Heart left ventricle (tissue), 16 donors: ENCODE results near the gene GBP1. TPM values are rescaled to one million over a fixed set of nuclear protein-coding genes. Genes with fewer than 3 reads are reported as not detected.
"Not testable (repeated sequence)": the region's sequence is repeated elsewhere in the genome, so short reads cannot be mapped to it uniquely, and the experiment has no call there.

Source experiments
- ATAC-seq, 4 donors: fragments of 200-7000 bp; cut with Tn5 transposase; one replicate each; pipeline ENCODE4 v1.9.1; 2020 to 2022; ENCODE audit warnings: moderate library complexity in 4 of 4, mild to moderate bottlenecking in 3 of 4, moderate number of reproducible peaks in 1 of 4
- DNase-seq, 5 donors: peaks; one replicate each; pipeline ENCODE4 v3.0.0-alpha.2; 2020
- H3K27ac ChIP-seq, 12 donors: fragments of 200-600 bp; sonication (generic) in 4 of 12; one replicate each; pipeline versions ENCODE4 v1.5.0 to v1.8.0; 2016 to 2022; ENCODE audit warnings: mild to moderate bottlenecking in 2 of 12
- H3K27me3 ChIP-seq, 9 donors: fragments of 200-600 bp; sonication (generic) in 2 of 9; one replicate each; pipeline versions ENCODE4 v1.5.1 to v1.8.0; 2016 to 2022; ENCODE audit warnings: mild to moderate bottlenecking in 3 of 9
- H3K36me3 ChIP-seq, 9 donors: fragments of 200-600 bp; sonication (generic) in 2 of 9; one replicate each; pipeline versions ENCODE4 v1.5.0 to v1.8.0; 2018 to 2022; ENCODE audit warnings: mild to moderate bottlenecking in 2 of 9
- H3K4me1 ChIP-seq, 12 donors: fragments of 200-600 bp; sonication (generic) in 4 of 12; one replicate each; pipeline versions ENCODE4 v1.5.0 to v1.8.0; 2016 to 2022; ENCODE audit warnings: mild to moderate bottlenecking in 3 of 12
- H3K4me3 ChIP-seq, 12 donors: fragments of 200-600 bp; sonication (generic) in 4 of 12; one replicate each; pipeline versions ENCODE4 v1.5.0 to v1.8.0; 2017 to 2022; ENCODE audit warnings: mild to moderate bottlenecking in 9 of 12, moderate library complexity in 4 of 12
- H3K9me3 ChIP-seq, 12 donors: fragments of 200-600 bp; sonication (generic) in 4 of 12; one replicate each; pipeline versions ENCODE4 v1.5.0 to v1.8.0; 2016 to 2022; ENCODE audit warnings: mild to moderate bottlenecking in 1 of 12
- CTCF ChIP-seq, 12 donors: fragments of 200-600 bp; sonication (generic) in 4 of 12; IDR thresholded peaks; one replicate each; pipeline versions ENCODE4 v1.5.0 to v1.8.0; 2018 to 2022; ENCODE audit warnings: antibody characterized with exemption in 12 of 12, mild to moderate bottlenecking in 5 of 12
- POLR2A ChIP-seq, 2 donors: fragments of 450-650 bp; IDR thresholded peaks; one replicate each; pipeline ENCODE4 v1.6.1; 2017; ENCODE audit warnings: antibody characterized with exemption in 2 of 2, mild to moderate bottlenecking in 2 of 2, moderate library complexity in 2 of 2
- WGBS, 4 donors: extraction: QIAGEN DNeasy Blood & Tissue Kit in 2 of 4; methylation state at CpG; one replicate each; pipeline versions ENCODE4 v1.1.5 to v1.1.7; 2013 to 2018; 5-methylcytosine and 5-hydroxymethylcytosine counted together
- intact Hi-C, 10 donors: fragments of 100-400 bp; cut with DNase I; formaldehyde crosslinking; loops; one replicate each; pipeline versions ENCODE4 v1.11.1 to v1.14.2; 2022
- polyA plus RNA-seq, 2 donors: library from polyadenylated mRNA; stranded (reverse); fragments of 200-250 nt; gene quantifications; one replicate each; pipeline ENCODE4 v1.2.3, GENCODE V29; 2013
- total RNA-seq, 9 donors: library from RNA; depleted of rRNA in 2 of 9; stranded (reverse); fragments of >200 nt in 2 of 9; fragmentation: NEBNext Ultra II Directional in 3 of 9; extraction: Animal tissue kit (Norgen Biotek cat#: 25700) in 3 of 9; gene quantifications; one replicate each; pipeline versions ENCODE4 v1.1.0 to v1.2.4, GENCODE V29; 2016 to 2023
- donor health status: ischemic (EF 13 %, LVEDD 7.1; RV severe dilation, severe dysfunction).
- donor health status: healthy with polysubstance abuse.
- donor health status: DM: no; HTN: yes; CAD: no.
- donor health status: DM: no; HTN: no; CAD: no.
- donor health status: ischemic (EF 25% LVEDD 6.9; RV normal size, moderate dysfunction).
- donor health status: ischemic (EF 25% LVEDD 5.7; RV mildly dilated, moderate dysfunction).
- donor health status: healthy.
- donor health status: DM: yes; HTN: yes; CAD: no.
- donor health status: ischemic (EF 35%, LVEDD 5.7; RV mildly dilated, moderate dysfunction).
- donor health status: nonischemic (EF 11% LVEDD 7.7; RV severe dilation, severe dysfunction).
- donor health status: DM: yes; HTN: yes; CAD: no.
- donor health status: PGD.
- donor health status: ischemic (EF 29% LVEDD 5.4; RV normal size, mild dysfunction).
- donor health status: nonischemic (EF 23%, LVEDD 6.1; RV moderate dilation, normal function).

Gene GBP1
- total and polyA plus RNA-seq, 11 donors, result 3.6 to 170 (median 5.8) TPM

DNA sequence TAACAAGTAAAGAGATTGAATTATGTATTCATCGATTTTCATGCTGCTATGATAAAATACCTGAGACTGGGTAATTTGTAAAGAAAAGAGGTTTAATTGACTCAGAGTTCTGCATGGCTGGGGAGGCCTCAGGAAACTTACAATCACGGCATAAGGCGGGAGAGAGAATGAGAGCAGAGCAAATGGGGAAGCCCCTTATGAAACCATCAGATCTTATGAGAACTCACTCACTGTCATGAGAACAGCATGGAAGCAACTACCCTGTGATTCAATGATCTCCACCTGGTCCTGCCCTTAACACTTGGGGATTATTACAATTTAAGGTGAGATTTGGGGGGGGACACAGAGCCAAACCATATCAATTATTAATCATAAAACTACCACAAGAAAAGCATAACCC lies 39.1 kb downstream of the GBP1 start:
- Histone ChIP-seq H3K36me3 (no peaks in the 10 kb centered on the region), H3K27me3 (no peaks in the 10 kb centered on the region), H3K4me1 (peaks cover 0 to 16% (median 6%) of the 10 kb centered on the region in 12 donors), H3K4me3 (no peak overlapping the region), H3K9me3 (peaks cover 0 to 10% (median 2%) of the 10 kb centered on the region in 12 donors), H3K27ac (no peak overlapping the region)
- DNase-seq (no peak), ATAC-seq (no peak)
- WGBS, 4 donors, result 87 to 92% (median 90%) methylated on average over 3 of the region's 3 CpGs
- TF ChIP-seq POLR2A (IDR thresholded peaks at IDR 0.05) (no peak), CTCF (IDR thresholded peaks at IDR 0.05) (no peak)
- intact Hi-C loops, result no loop called here

- TF ChIP-seq CTCF (IDR thresholded peaks at IDR 0.05) (no peak), POLR2A (IDR thresholded peaks at IDR 0.05) (no peak)
- H3K4me1 ChIP-seq, result peaks cover 0 to 39% (median 6%) of the 10 kb centered on the region in 12 donors
- intact Hi-C loops, result loop anchor here in 2 of 10 donors (5.0 kb wide), 1 partner anchor 44 kb away; the partner anchor contains the start of gene GBP1 (in 2 of the 2)
- peaks cover 0 to 26% (median 11%) of the 10 kb centered on the region in 9 donors for H3K36me3 ChIP-seq
- H3K9me3 ChIP-seq, result peaks cover 0 to 10% (median 0%) of the 10 kb centered on the region in 12 donors
- peak overlapping the region in 10 of 12 donors; percentile 48 to 85 (median 61) for H3K4me3 ChIP-seq
- peak overlapping the region; percentile 65 to 94 (median 79) for H3K27ac ChIP-seq
- H3K27me3 ChIP-seq, result no peaks in the 10 kb centered on the region
- DNase-seq (no peak), ATAC-seq (no peak)
Measured at GRCh38 chr1:89023026-89023425, 42.0 kb downstream of the GBP1 start.

DNA sequence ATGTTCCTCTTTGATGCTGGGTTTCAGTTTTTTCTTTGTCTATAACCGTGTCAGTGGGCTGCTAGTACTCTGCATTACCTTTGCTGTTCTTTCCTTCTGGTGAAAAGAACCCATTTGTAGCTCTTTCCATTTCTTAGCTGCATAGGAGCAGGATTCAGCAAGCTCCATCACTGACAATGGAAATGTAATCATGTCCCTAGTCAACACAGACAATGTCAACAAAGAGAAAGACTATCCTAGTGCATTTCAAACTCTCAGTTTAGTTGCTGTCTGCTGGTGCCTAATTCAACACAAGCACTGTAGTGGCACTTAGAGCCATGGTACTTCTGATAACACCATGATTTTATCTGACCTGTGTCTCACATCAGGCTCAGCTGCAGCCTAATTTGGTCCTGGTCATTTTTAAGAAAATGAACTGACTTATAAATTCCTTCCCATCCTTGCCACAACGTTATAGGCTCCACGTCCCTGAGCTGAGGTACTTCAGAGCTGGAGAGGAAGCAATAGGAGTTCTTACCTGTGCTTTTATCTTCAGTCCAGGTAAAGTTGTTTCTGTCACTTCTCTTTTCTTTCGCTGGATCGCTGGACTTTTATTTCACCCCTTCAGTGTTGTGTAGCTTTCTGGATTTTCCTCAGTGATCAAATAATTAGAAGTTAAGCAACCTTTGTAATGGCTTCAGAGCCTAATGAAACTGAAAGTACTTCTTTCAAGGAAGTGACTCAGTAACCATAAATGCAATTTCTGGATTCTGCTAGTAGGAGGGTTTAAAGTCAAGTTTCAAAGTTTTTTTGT lies 42.6 kb downstream of the GBP1 start, which contains the start of gene GBP3:
GBP3 (minus strand) TSS at position 700 of the 793 bp plus-strand sequence. CDS start 2,145 bp downstream, outside the sequence.
- 26 to 38% (median 31%) methylated on average over 5 of the region's 5 CpGs for WGBS, 4 donors
- peaks cover 0 to 10% (median 0%) of the 10 kb centered on the region in 12 donors for H3K9me3 ChIP-seq
- no peaks in the 10 kb centered on the region for H3K27me3 ChIP-seq
- H3K27ac ChIP-seq, result peak within 1 kb of the TSS; percentile 65 to 94 (median 79)
- peaks cover 0 to 30% (median 11%) of the 10 kb centered on the region in 9 donors for H3K36me3 ChIP-seq
- ATAC-seq (peak; percentile 42 to 85 (median 70)), DNase-seq (no peak)
- H3K4me3 ChIP-seq, result peak within 1 kb of the TSS; percentile 21 to 85 (median 57)
- peaks cover 0 to 44% (median 6%) of the 10 kb centered on the region in 12 donors for H3K4me1 ChIP-seq
- intact Hi-C loops, result loop anchor here in 2 of 10 donors (5.0 kb wide), 1 partner anchor 45 kb away; the partner anchor contains the start of gene GBP1 (in 2 of the 2)
- TF ChIP-seq POLR2A (IDR thresholded peaks at IDR 0.05) (no peak), CTCF (IDR thresholded peaks at IDR 0.05) (no peak)

- DNase-seq, H3K27ac ChIP-seq, H3K9me3 ChIP-seq, H3K4me3 ChIP-seq, H3K27me3 ChIP-seq, intact Hi-C loops, ATAC-seq: not testable (repeated sequence)
- H3K36me3 ChIP-seq, result peaks cover 0 to 68% (median 45%) of the 10 kb centered on the region in 9 donors
- peaks cover 0 to 53% (median 5%) of the 10 kb centered on the region in 12 donors for H3K4me1 ChIP-seq
- 66 to 73% (median 71%) methylated on average over 3 of the region's 3 CpGs for WGBS, 4 donors
Measured at GRCh38 chr1:89018318-89018717, 46.7 kb downstream of the GBP1 start.
